Measurements from ENCODE around the gene TXLNG. TPM values are rescaled to one million over a fixed set of nuclear protein-coding genes. Genes with fewer than 3 reads are reported as not detected.

The TXLNG gene
- total RNA-seq, 1 experiment from 2014 or later = 10.2 TPM

DNA sequence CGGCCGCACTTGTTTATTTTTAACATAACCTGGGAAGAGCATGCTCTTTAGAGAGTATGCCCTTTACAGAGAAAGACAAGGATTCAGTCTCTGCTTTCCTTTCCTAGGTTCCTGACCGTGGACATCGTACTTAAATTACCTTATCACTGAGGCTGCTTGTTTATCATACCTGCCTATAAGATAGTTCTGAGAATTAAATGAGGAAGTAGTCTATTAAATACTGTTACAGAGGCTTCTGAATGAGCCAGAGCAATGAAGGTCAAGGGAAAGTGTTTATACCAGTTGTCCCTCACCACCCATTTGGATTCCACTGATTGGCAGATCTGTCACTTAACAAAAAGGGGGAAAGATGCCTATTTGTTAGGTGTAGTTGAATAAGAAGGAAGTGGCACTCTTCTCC is 10.0 kb downstream of the TXLNG start:
- no peak overlapping the region for H3K27ac ChIP-seq (ENCODE audit: low read length)

DNA sequence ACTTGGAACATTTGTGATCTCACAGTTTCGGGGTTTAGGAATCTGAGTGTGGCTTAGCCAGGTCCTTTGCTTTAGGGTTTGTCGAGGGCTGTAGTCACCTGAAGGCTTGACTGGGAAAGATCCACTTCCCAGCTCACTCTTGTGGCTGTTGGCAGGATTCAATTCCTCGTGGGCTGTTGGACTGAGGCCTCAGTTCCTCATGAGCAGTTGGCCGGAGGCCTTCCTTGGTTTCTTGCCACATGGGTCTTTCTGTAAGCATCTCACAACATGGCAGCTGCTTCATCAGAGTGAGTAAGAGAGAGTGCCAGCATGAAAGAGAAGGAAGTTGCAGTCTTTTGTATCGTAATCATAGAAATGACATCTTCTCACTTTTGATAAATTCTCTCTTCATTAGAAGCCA is 11.1 kb downstream of the TXLNG start:
- TF ChIP-seq, protein P1, sequence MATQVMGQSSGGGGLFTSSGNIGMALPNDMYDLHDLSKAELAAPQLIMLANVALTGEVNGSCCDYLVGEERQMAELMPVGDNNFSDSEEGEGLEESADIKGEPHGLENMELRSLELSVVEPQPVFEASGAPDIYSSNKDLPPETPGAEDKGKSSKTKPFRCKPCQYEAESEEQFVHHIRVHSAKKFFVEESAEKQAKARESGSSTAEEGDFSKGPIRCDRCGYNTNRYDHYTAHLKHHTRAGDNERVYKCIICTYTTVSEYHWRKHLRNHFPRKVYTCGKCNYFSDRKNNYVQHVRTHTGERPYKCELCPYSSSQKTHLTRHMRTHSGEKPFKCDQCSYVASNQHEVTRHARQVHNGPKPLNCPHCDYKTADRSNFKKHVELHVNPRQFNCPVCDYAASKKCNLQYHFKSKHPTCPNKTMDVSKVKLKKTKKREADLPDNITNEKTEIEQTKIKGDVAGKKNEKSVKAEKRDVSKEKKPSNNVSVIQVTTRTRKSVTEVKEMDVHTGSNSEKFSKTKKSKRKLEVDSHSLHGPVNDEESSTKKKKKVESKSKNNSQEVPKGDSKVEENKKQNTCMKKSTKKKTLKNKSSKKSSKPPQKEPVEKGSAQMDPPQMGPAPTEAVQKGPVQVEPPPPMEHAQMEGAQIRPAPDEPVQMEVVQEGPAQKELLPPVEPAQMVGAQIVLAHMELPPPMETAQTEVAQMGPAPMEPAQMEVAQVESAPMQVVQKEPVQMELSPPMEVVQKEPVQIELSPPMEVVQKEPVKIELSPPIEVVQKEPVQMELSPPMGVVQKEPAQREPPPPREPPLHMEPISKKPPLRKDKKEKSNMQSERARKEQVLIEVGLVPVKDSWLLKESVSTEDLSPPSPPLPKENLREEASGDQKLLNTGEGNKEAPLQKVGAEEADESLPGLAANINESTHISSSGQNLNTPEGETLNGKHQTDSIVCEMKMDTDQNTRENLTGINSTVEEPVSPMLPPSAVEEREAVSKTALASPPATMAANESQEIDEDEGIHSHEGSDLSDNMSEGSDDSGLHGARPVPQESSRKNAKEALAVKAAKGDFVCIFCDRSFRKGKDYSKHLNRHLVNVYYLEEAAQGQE (IDR thresholded peaks at IDR 0.05; ENCODE audit: insufficient read depth in 1 of 2, low read depth in 2 of 2, low read length in 1 of 2) = no peak
- TF ChIP-seq, protein P2, sequence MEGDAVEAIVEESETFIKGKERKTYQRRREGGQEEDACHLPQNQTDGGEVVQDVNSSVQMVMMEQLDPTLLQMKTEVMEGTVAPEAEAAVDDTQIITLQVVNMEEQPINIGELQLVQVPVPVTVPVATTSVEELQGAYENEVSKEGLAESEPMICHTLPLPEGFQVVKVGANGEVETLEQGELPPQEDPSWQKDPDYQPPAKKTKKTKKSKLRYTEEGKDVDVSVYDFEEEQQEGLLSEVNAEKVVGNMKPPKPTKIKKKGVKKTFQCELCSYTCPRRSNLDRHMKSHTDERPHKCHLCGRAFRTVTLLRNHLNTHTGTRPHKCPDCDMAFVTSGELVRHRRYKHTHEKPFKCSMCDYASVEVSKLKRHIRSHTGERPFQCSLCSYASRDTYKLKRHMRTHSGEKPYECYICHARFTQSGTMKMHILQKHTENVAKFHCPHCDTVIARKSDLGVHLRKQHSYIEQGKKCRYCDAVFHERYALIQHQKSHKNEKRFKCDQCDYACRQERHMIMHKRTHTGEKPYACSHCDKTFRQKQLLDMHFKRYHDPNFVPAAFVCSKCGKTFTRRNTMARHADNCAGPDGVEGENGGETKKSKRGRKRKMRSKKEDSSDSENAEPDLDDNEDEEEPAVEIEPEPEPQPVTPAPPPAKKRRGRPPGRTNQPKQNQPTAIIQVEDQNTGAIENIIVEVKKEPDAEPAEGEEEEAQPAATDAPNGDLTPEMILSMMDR (IDR thresholded peaks at IDR 0.05) = no peak
- TF ChIP-seq SIN3A (IDR thresholded peaks at IDR 0.05; ENCODE audit: borderline replicate concordance, insufficient read depth, low read depth, low read length) (no peak), TCF7L2 (IDR thresholded peaks at IDR 0.05; ENCODE audit: low read depth, low read length) (no peak), POLR2AphosphoS5 (IDR thresholded peaks at IDR 0.05; ENCODE audit: low read depth, low read length) (no peak)
- in situ Hi-C loops (cut with HindIII; ENCODE audit: low pct_unique_long_range_greater_than_20kb, low sequenced_read_pairs) (no loop called here), intact Hi-C loops (cut with micrococcal nuclease; ENCODE audit: unreplicated experiment) (no loop called here)
- Histone ChIP-seq H3K36me3 (ENCODE audit: control insufficient read depth, insufficient read depth, low read length) (0 out of 2 replicates have a peak, but pooled peaks cover 2% of the 10 kb centered on the region), H3K4me3 (ENCODE audit: low read depth in 2 of 2, low read length in 2 of 2) (no peak overlapping the region), H3K9me3 (ENCODE audit: control insufficient read depth, insufficient read depth, low read depth, low read length) (no peaks in the 10 kb centered on the region), H3K4me1 (ENCODE audit: control insufficient read depth, insufficient read depth, low read length) (no peaks in the 10 kb centered on the region), H3K27ac (ENCODE audit: low read length) (no peak overlapping the region), H3K27me3 (ENCODE audit: control insufficient read depth, insufficient read depth, low read length) (no peaks in the 10 kb centered on the region)
- CTCF ChIA-PET = interaction anchor here (0.9 kb wide), 1 partner anchor 18 kb away, joined by 3 read pairs; no protein-coding TSS in a partner anchor
- no peak for ATAC-seq
- BruUV-seq (replicated peaks) = no TSS peak
- POLR2A ChIA-PET = no interaction called here
- no peak for DNase-seq (ENCODE audit: low read depth, low spot score)

More for the DNA sequence above, 10.0 kb downstream of the TXLNG start:
- Histone ChIP-seq H3K36me3 (ENCODE audit: control insufficient read depth, insufficient read depth, low read length) (0 out of 2 replicates have a peak, but pooled peaks cover 2% of the 10 kb centered on the region), H3K4me3 (ENCODE audit: low read depth in 2 of 2, low read length in 2 of 2) (no peak overlapping the region), H3K4me1 (ENCODE audit: control insufficient read depth, insufficient read depth, low read length) (no peaks in the 10 kb centered on the region), H3K27me3 (ENCODE audit: control insufficient read depth, insufficient read depth, low read length) (no peaks in the 10 kb centered on the region), H3K9me3 (ENCODE audit: control insufficient read depth, insufficient read depth, low read depth, low read length) (no peaks in the 10 kb centered on the region)
- no TSS peak for BruUV-seq (replicated peaks)
- TF ChIP-seq, protein P1 (IDR thresholded peaks at IDR 0.05; ENCODE audit: insufficient read depth in 1 of 2, low read depth in 2 of 2, low read length in 1 of 2) = no peak
- TF ChIP-seq POLR2AphosphoS5 (IDR thresholded peaks at IDR 0.05; ENCODE audit: low read depth, low read length) (no peak), TCF7L2 (IDR thresholded peaks at IDR 0.05; ENCODE audit: low read depth, low read length) (no peak), SIN3A (IDR thresholded peaks at IDR 0.05; ENCODE audit: borderline replicate concordance, insufficient read depth, low read depth, low read length) (no peak)
- TF ChIP-seq, protein P2 (IDR thresholded peaks at IDR 0.05) = no peak
- ATAC-seq (no peak), DNase-seq (ENCODE audit: low read depth, low spot score) (no peak)
- intact Hi-C loops (cut with micrococcal nuclease; ENCODE audit: unreplicated experiment) (no loop called here), in situ Hi-C loops (cut with HindIII; ENCODE audit: low pct_unique_long_range_greater_than_20kb, low sequenced_read_pairs) (no loop called here)
- ChIA-PET POLR2A (no interaction called here), CTCF (no interaction called here)

Measured in Panc1 (cell line).